ENCODE results near the gene SUMO1. TPM values are rescaled to one million over a fixed set of nuclear protein-coding genes. Genes with fewer than 3 reads are reported as not detected.

Gene SUMO1
- total and polyA plus RNA-seq, 10 donors = 58.0 to 121 (median 68.9) TPM

DNA sequence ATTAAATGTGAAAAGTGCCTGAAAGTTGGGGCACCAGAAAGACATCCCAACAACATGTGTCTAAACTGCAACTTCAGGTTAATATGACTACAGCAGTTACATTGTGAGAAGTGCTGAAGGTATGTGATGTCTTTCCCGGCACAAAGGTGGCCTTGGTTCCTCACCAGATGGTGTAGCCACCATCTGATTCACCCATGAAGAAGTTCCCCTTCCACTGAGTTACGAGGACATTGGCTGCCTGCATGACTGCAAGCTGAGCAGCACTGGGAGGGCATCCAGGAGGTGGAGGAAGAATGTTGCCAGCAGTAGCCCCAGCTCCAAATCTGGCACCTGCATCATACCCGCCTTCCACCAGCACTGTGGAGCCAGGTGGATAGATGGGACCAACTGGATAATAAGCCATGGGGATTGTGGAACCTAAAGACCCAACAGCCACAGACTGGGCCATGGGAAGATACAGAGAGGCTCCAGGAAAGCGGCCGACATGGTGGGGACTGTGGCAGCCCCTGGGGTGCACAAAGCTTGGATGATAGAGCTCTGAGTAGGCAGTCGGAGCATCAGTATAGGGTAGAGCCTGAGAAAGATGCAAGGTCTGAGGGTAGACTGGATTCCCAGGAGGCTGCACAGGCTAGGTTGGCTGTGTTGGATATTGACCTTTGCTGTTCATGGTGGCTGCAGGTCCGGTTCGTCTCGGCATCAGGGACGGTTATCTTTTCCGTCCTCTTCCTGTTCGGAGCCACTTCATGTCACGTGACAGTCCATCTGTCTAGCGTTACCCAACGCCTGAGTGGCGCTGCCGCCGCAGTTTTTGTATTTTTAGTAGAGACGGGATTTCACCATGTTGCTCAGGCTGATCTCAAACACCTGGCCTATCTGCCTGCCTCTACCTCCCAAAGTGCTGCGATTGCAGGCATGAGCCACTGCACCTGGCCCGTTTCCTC lies 36.9 kb downstream of the SUMO1 start:
- TF ChIP-seq POLR2AphosphoS5 (IDR thresholded peaks at IDR 0.05) (no peak), POLR2A (IDR thresholded peaks at IDR 0.05) (no peak)
- TF ChIP-seq, protein P1, sequence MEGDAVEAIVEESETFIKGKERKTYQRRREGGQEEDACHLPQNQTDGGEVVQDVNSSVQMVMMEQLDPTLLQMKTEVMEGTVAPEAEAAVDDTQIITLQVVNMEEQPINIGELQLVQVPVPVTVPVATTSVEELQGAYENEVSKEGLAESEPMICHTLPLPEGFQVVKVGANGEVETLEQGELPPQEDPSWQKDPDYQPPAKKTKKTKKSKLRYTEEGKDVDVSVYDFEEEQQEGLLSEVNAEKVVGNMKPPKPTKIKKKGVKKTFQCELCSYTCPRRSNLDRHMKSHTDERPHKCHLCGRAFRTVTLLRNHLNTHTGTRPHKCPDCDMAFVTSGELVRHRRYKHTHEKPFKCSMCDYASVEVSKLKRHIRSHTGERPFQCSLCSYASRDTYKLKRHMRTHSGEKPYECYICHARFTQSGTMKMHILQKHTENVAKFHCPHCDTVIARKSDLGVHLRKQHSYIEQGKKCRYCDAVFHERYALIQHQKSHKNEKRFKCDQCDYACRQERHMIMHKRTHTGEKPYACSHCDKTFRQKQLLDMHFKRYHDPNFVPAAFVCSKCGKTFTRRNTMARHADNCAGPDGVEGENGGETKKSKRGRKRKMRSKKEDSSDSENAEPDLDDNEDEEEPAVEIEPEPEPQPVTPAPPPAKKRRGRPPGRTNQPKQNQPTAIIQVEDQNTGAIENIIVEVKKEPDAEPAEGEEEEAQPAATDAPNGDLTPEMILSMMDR (IDR thresholded peaks at IDR 0.05 in 8 of 11, conservative IDR thresholded peaks at IDR 0.05 in 3 of 11) = no peak
- H3K27me3 ChIP-seq (replicated peaks in 1 of 7) = peaks cover 0 to 5% (median 0%) of the 10 kb centered on the region in 7 donors
- no peak overlapping the region for H3K27ac ChIP-seq
- whole genome bisulfite sequencing, 5 donors = 91 to 97% (median 91%) methylated on average over 20 to 21 of the region's 21 CpGs
- no peaks in the 10 kb centered on the region for H3K9me3 ChIP-seq
- no peaks in the 10 kb centered on the region for H3K4me1 ChIP-seq
- H3K4me3 ChIP-seq = no peak overlapping the region
- H3K36me3 ChIP-seq = peaks cover 0 to 33% (median 9%) of the 10 kb centered on the region in 6 donors
- DNase-seq = no peak
- intact Hi-C loops (cut with DNase I; ENCODE audit: low total_unique reads) = no loop called here

DNA sequence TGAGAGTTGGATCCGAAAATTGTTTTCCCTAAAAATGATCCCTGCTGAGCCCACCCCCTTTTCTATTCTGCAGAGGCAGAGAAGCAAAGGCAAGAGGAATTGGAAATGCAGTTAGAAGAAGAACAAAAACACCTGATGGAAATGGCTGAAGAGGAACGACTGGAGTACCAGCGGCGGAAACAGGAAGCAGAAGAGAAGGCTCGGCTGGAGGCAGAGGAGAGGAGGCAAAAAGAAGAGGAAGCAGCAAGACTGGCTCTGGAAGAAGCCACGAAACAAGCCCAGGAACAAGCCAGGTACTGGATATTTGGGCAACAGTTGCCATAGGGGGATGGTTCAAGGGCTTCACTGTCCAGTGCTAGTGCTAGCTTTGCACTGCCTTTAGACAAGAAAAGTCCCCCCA lies 41.7 kb downstream of the SUMO1 start:
- 32 to 45% (median 36%) methylated on average over 6 of the region's 6 CpGs for WGBS, 5 donors
- Histone ChIP-seq H3K36me3 (peaks cover 0 to 5% (median 0%) of the 10 kb centered on the region in 6 donors), H3K27me3 (replicated peaks in 1 of 7) (peaks cover 0 to 5% (median 0%) of the 10 kb centered on the region in 7 donors), H3K4me1 (no peaks in the 10 kb centered on the region), H3K4me3 (no peak overlapping the region), H3K9me3 (no peaks in the 10 kb centered on the region), H3K27ac (no peak overlapping the region)
- TF ChIP-seq, protein P1 (IDR thresholded peaks at IDR 0.05 in 8 of 11, conservative IDR thresholded peaks at IDR 0.05 in 3 of 11) = no peak
- no peak for TF ChIP-seq POLR2A (IDR thresholded peaks at IDR 0.05)
- TF ChIP-seq POLR2AphosphoS5 (IDR thresholded peaks at IDR 0.05) = no peak
- DNase-seq = no peak
- intact Hi-C loops (cut with DNase I; ENCODE audit: low total_unique reads) = no loop called here

DNA sequence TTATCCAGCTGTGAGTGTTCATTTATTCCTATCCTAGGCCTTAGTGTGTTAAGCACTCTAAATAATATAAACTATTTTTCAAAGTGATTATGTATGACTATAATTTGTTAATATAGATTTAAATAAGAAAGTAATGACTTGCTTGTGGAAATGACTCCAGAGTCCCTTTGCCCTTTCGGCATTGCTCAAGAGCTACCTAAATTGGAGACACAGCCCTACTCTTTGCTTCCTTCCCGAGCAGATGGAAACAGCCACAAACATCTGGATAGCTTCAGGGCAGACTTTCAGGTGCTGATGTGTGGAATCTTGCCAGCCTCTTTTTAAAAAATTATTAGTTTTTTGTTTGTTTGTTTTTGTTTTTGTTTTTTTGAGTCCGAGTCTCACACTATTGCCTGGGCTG lies 44.0 kb downstream of the SUMO1 start:
- no peak for DNase-seq
- 81 to 92% (median 91%) methylated on average over 3 of the region's 3 CpGs for WGBS, 5 donors
- H3K4me1 ChIP-seq = no peaks in the 10 kb centered on the region
- no peak overlapping the region for H3K27ac ChIP-seq
- H3K4me3 ChIP-seq = no peak overlapping the region
- H3K9me3 ChIP-seq = no peaks in the 10 kb centered on the region
- H3K36me3 ChIP-seq = no peaks in the 10 kb centered on the region
- peaks cover 0 to 5% (median 0%) of the 10 kb centered on the region in 7 donors for H3K27me3 ChIP-seq (replicated peaks in 1 of 7)
- intact Hi-C loops (cut with DNase I; ENCODE audit: low total_unique reads) = no loop called here
- no peak for TF ChIP-seq POLR2A (IDR thresholded peaks at IDR 0.05)
- TF ChIP-seq, protein P1 (IDR thresholded peaks at IDR 0.05 in 8 of 11, conservative IDR thresholded peaks at IDR 0.05 in 3 of 11) = no peak
- TF ChIP-seq POLR2AphosphoS5 (IDR thresholded peaks at IDR 0.05) = no peak

DNA sequence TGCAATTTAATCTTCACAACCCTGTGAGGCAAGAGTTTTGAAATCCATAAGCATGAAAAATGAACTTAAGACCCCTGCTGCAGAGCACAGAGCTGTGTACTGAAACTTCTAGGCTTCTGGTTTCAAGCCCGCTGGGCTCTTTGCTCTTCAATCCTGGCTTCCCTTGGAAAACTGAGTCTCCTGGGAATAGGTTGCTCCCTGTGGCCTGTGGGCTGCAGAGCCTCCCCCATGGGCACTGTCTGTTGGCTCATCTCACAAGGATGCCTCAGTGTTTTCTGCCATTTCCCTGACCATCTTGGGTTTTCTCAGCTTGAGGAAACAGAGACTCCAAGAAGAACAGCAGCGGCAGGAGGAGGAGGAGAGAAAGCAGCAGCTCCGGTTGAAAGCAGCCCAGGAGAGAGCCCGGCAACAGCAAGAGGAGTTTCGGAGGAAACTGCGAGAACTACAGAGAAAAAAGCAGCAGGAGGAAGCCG lies 44.5 kb downstream of the SUMO1 start:
- 73 to 89% (median 85%) methylated on average over 7 of the region's 7 CpGs for WGBS, 5 donors
- Histone ChIP-seq H3K36me3 (no peaks in the 10 kb centered on the region), H3K27me3 (replicated peaks in 1 of 7) (peaks cover 0 to 5% (median 0%) of the 10 kb centered on the region in 7 donors), H3K4me1 (no peaks in the 10 kb centered on the region), H3K9me3 (no peaks in the 10 kb centered on the region), H3K4me3 (no peak overlapping the region), H3K27ac (no peak overlapping the region)
- no peak for DNase-seq
- TF ChIP-seq POLR2A (IDR thresholded peaks at IDR 0.05) (no peak), POLR2AphosphoS5 (IDR thresholded peaks at IDR 0.05) (no peak)
- TF ChIP-seq, protein P1 (IDR thresholded peaks at IDR 0.05 in 8 of 11, conservative IDR thresholded peaks at IDR 0.05 in 3 of 11) = no peak
- intact Hi-C loops (cut with DNase I; ENCODE audit: low total_unique reads) = no loop called here
